HG03558 (cell line): ENCODE measurements around the gene ATP11A.

ENCODE experiments used
- ATAC-seq: cut with Tn5 transposase; IDR thresholded peaks from one replicate; pipeline ENCODE4 v1.9.1; 2021; ENCODE audit warnings: moderate number of reproducible peaks; ENCODE audit not compliant: unreplicated experiment; ENCODE audit errors: extremely low read depth

ATP11A gene

DNA sequence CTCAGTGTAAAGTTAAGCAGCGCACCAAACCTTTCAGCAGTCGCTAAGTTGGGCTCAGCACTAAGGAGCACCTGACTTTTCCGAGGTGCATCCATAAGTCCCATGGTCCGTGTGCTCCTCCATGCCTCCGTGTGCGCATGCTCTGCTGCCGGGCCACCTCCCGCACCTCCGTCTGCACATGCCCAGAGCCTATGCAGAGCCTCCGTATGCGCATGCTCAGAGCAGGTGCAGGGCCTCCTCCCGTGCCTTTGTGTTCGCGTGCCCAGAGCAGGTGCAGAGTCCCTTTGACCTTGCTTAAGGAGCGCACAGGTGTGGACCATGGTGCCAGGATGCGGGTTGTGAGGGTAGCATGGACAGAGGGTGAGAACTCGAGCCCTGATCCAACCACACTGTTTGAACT lies 46.0 kb downstream of the ATP11A start:
- no peak for ATAC-seq

DNA sequence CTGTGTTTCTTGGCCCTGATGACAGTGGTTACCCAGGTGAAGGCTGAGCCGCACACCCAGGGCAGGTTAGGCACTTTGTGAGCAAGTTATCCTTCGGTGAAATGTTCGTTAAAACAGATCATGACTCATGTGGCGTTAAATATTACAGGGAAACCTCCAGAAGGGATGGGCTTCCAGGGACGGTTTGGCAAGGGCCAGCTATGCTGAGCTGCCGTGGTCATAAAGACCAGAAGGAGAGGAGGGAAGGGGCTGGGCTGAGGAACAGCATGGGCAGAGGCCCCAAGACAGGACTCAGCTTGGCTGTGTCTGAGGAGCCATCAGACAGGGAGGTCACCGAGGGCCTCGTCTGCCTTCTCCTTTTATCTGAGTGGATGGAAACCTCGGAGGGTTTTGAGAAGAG lies 47.5 kb downstream of the ATP11A start:
- ATAC-seq: no peak

DNA sequence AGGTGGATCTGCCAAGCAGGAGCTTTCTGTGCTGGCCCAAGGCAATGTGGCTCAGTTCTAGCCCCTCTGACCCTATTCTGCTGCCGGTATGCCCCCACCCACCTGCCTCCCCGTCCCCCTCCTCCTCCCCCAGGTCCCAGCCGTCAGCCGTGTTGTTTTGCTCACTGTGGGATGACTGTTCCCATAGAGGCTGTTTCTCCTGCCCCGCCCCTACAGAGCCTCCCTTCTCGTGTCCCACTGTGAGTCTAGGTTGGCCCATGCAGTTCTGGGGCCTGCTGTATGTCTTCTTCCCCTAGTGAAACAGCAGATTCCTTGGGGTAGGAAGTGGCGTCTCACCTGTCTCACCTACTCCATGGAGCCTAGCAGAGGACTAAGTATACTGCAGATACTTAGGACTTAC lies 48.8 kb downstream of the ATP11A start:
- no peak for ATAC-seq

DNA sequence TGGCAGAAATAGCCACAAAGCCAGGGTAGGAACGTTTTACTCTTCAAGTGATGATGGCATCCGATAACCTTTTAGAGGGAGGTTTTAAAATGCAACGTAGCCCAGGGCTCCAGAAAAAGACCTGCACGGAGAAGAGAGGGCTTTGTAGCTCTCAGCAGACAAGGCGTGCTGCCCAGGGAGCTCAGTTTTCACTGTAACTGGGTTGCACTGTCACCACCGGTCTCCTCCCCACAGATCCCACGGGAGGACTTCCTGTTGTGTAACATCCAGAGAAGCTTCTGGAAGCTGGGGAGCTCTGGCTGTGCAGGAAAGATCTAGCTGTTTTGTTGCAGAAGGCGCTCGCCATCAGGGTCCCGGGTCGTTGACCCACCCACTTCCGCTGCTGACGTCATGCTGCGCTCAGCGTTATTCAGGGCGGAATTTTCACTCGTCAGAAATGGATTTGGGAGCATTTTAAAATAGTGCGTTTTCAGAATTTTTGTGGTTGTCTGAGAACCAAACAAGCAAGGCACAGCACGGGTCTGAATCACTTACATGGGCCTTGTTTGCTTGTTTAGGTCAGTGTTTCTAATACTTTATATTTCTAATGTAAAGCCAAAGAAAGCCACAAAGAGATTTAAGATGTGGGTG lies 50.8 kb downstream of the ATP11A start:
- no peak for ATAC-seq

DNA sequence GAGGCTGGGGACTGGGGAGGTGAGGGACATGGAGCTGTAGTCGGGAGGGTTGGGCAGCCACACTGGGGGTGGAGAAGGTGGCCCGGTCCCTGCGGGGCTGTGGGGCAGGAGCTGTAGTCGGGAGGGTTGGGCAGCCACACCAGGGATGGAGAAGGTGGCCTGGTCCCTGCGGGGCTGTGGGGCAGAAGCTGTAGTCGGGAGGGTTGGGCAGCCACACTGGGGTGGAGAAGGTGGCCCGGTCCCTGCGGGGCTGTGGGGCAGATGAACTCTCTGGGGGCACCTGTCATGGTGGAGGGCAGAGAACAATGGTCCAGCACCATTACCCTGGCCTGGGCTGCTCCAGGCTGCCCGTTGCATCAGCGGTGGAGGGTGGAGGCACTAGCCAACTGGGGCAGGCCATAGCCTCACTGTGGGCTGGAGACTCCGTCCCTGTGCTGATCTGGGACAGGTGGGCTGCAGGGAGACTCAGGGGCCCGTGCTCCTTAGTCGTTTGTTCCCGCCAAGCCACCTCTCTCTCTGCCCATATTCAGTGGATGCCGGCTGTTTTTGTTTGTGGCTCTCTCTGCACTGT lies 51.4 kb downstream of the ATP11A start:
- ATAC-seq: no peak

DNA sequence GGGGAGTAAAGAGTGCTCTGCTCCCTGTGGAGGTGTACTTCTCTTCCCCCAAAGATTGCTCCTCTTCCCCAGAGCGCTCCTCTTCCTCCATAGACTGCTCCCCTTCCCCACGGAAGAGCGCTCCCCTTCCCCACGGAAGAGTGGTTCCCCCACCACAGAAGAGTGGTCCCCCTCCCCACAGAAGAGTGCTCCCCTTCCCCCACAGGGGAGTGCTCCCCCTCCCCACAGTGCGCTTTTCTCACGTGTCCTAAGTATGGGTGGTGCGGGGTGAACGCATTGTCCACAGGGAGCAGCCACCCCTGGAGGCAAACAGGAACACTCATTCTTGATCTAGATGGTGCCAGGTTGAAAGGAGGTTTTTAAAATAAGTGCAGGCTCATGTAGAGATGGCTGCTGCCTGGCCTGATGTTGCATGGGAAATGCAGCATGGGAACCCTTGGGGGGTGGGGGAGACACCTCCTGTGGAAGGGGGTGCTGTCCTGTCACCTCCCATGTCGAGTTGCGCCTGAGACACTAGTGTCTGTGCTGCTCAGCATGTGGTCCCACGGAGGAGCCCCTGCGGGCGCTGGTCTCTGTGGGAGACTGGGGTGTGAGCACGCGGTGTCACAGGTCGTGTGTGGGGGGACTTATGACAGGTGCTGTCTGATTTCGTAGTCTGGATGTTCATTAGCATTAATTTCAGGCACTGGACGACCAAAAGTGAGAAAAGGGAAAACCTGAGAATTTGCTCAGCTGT lies 52.2 kb downstream of the ATP11A start:
- ATAC-seq: no peak

DNA sequence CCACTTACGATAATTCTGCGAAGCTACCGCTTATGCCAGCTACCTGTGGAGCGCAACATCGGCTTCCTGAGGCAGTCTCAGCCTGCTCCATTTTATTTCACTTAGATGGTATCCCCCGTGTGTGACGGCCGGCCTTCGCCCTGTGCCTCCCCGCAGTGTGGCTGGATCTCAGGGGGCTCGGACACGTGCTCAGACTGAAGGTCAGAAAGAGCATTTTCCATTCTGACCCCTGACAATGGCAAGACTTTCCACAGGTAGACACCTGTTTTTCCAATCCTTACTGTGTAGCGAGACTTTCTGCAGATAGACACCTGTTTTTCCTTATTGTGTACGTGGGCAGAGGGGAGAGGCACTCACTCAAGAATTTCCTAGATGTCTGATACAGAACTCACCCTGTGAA lies 52.7 kb downstream of the ATP11A start:
- no peak for ATAC-seq

DNA sequence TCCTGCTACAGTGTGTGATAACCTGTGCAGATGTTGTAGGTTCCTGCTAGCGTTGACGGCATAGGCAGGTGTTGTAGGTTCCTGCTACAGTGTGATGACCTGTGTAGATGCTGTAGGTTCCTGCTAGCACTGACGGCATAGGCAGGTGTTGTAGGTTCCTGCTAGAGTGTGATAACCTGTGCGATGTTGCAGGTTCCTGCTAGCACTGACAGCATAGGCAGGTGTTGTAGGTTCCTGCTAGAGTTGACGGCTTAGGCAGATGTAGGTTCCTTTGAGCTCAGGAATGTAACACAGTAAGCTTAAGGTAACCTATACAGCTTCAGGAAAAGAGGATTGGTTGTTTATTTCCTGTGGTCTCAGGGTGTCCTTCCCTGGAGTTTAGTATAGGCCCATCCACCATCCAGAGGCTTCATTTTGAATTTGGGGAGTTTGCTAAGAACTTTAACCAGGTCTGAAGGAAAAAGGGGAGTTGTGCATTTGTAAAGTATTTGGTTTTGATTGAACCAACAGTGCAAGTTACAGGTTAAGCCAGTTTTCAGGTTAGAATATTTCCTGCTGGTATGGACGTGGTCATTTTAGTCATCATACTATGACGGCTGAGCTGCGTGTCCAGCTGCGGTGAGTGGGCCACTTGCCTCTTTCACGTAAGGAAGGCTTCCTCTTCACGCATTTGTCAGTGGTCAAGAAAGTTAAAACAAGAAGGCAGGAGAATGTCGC lies 53.8 kb downstream of the ATP11A start:
- ATAC-seq: no peak

DNA sequence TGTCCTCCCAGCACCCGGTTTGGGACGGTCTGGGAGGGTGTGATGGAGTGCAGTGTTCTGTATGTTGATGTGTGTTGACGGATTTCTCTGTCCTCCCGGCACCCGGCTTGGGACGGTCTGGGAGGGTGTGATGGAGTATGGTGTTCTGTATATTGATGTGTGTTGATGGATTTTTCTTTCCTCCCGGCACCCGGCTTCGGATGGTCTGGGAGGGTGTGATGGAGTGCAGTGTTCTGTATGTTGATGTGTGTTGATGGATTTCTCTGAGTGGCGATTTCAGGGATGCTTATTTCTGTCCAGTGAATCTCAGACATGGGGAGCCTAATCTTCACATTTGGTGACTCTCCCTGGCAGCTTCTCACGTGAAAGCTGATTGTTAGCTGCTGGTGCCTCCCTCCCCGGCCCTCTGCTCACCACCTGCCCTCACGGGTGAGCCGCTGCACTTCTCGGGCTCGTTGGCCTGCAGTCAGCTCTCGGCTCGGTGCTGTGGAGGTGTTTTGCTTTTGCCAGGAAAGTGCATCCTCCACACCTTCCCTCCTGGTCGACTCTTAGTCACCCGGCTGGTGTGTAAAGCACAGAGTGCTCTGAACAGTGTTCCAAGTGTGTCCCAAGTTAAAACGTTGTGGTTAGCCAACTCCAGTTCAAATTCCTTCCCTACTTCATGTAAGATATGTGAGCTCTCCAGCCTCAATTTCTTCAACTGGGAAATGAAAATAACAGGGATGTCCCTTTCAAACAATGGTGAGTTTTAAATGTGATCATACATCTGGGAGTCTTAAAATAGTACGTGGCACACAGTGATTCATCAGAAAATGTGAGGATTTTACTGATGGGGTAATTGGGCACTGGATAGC lies 54.6 kb downstream of the ATP11A start:
- no peak for ATAC-seq

DNA sequence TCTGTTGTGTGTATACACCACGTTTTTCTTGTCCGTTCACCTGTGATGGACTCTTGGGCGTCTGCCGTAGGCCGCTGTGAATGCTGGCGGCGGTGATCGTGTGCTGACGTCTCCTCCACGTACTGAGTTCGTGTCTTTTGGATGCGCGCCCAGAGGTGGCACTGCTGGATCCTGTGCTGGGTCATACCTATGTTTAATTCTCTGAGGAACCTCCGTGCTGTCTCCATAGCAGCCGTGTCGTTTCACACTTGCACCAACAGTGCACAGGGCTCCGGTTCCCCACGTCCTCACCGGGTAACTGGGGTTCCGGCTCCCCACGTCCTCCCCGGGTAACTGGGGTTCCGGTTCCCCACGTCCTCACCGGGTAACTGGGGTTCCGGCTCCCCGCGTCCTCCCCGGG lies 56.2 kb downstream of the ATP11A start:
- ATAC-seq: no peak

DNA sequence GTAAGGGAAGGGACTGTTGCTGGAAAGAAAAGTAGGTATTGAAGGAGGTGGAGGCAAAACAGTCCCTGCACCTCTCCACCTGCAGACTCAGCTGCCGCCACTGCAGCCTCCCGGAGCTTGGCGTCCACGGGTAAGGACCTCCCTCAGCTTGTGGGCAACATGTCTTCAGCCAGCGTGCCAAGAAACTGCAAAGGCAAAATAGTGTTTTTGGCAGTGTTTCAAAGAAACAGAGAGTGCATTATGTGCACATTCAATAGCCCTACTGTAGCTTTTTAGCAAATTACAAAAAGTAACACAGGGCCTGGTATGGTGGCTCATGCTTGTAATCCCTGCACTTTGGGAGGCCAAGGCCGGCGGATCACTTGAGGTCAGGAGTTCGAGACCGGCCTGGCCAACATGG lies 57.4 kb downstream of the ATP11A start:
- ATAC-seq: no peak

DNA sequence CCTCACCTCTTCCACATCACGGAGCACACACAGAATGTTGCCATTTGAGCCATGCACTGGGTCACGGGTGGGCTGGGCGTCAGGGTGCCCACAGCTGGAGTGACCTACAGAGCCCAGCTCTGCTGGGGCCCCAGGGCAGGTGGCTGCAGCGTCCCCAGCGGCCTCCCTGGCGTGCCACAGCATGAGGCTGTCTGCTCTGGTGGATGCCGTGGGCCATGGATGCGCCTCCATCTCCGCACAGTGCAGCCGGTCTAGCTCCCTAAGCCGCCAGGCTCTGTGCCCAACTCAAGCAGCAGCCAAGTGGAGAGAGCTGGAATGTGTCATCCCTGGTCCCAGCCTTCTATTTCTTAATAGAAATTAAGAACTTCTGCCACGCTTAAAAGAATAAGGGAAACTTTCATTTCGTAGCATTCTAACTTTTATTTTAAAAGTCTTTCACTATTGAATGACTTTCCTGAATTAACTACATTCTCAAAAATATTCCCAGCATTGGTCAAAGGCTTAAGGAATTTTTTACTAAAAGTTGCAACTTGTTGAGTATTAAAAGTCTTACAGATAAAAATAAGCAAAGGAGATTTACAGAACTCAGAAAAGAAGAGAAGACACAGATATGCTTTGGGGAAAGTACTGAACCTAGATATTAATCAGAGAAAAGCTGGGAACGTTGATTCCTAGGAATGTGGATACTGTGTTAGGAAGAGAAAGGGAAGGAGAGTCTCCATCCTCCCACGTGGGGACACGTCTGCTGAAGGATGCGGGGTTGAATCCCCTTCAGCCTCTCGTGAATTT lies 59.3 kb downstream of the ATP11A start:
- ATAC-seq: no peak

DNA sequence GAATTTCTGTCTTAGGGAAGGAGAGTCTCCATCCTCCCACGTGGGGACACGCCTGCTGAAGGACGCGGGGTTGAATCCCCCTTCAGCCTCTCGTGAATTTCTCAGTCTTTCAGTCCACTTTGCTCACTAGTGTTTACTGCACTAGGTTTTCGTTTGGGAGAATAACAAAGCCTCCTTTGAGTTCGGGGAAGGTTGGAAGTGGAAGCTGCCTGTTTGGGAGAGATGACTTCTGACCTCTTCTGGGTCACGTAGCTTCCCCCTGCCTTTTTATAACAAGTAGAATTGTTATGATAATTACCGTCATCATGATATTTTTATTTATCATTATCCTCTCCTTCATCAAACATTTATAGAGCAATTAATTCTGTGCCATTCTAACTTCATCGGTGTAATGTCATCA lies 60.7 kb downstream of the ATP11A start:
- ATAC-seq: no peak

DNA sequence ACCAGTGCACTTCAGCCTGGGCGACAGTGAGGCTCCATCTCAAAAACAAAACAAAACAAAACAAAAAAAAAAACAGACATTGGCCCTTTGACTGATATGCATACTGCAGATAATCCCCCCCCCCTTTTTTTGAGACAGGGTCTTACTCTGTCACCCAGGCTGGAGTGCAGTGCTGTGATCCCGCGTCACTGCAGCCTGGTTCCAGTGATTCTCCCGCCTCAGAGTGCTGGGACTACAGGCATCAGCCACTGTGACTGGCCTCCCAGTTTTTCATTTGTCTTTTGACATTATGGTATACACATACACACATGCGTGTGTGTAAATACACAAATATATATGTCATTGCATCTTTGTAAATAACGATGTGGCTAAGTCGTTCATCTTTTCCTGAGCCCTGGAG lies 61.8 kb downstream of the ATP11A start:
- ATAC-seq: no peak

DNA sequence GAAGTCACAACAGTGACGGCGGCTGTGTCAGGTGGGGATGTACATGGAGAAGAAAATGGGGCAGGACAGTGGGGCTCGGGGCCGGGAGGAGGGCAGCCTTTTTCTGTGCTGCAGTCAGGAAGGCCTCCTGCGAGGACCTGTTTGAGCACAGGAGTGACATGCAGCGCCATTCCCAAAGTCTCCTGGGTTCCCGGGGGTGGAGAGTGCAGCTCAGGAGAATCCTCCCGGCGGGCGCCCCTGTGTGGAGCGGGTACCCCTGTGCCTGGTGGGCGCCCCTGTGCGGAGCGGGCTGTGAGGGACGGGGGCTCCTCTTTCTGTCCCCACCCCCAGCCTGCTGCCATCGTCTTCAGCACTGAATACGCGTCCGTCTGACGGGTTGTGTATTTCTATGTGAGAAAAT lies 62.4 kb downstream of the ATP11A start:
- no peak for ATAC-seq

DNA sequence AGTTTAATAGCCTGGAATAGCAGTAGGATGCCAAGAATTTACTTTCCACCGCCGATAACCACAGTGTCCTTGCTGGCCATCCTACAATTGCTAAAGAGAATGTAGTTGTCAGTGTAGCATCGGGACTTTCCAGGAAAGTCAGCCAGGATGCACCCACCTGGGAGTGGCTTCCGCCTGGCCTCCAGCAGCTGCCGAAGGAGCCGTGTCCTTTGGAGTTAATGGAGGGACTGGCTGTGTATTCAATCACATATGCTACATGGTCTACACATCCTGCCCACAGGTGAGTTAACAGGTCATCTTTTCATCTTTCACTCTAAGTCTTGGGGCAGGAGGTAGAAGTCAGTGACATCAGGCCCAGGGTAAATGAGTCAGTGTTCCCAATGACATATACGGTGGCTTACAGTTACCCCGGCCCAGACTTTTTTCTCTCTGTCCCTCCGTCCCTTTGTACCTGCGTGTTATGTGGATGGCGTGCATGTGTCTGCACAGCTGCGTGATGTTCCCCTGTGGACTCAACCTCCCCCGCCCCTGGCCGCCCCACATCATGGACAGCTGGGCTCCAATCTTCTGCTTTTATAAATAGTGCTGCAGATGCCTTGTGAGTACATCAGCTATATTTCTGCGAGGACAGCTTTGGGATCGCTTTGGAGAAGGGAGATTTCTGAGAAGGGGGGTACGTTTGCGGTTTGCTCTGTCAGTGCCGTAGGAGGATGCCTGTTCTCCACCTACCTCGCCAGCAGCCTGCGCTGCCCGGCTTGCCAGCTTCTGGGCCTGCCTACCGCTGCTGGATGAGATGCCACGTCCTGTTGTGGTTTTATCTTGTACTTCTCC lies 63.1 kb downstream of the ATP11A start:
- ATAC-seq: no peak

DNA sequence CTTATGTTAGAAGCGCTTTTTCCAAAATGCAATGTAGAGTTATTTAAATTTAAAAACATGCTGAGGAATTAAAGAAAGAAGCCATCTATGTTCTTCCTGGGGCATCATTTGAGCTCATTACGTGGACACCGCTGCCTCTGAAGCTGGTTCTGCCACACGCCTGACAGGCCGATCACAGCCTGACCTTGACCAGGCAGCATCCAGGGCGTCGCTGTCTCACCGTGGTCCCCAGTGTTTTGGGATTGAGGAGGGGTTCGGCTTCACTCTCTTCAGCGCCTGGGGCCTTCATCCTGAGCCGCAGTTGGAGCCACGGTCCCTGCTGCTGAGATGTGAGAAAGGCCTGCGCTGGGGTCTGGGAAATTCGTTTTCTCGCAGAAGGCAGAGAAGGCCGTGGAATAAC lies 64.0 kb downstream of the ATP11A start:
- no peak for ATAC-seq

DNA sequence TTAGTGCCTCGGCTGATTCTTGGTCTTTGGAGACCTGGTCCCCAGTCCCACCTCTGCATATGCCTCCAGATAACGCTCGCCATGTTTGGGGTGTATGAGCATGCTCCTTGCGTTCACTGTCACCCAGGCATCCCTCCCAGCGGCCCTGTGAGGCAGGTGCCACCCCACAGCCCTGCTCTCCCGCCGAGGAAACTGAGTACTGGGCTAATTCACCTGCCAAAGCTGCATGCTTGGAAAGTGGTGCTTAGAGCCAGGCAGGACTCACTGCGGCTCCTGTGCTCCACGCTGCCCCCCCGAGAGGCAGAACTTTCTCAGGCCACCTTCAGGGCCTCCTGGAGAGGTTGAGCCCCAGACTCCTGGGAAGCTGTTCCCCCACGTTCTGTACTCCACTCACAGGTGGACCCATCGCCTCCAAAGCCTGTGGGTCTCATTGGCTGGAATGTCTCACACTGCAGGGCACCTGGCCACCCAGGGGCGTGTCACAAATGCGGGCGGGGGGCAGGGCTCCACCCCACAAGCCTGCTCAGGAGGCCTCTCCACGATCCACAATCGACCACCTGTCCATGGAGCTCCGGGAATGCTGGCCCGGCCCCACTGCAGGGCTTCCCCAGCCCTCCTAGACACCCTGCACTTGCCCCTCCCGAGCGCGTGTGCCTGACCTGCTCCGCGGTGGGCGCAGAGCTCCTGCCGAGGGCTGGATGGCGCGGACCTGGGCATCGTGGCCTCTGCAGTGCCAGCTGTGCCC lies 64.6 kb downstream of the ATP11A start:
- ATAC-seq: no peak
